ENCODE measurements around the gene NEURL4. TPM values are rescaled to one million over a fixed set of nuclear protein-coding genes. Genes with fewer than 3 reads are reported as not detected.
"Not testable (repeated sequence)": the region's sequence is repeated elsewhere in the genome, so short reads cannot be mapped to it uniquely, and the experiment has no call there.

The NEURL4 gene
- total RNA-seq, 1 experiment from 2014 or later, result 13.6 TPM

GRCh38 chr17:7351665-7352502 lies 22.7 kb upstream of the NEURL4 start, which contains the start of gene KCTD11:
Gene KCTD11, plus strand, starts transcription at chr17:7352162.
- peak; percentile 63 for DNase-seq (ENCODE audit: low read depth, low spot score)
- in situ Hi-C loops (cut with HindIII; ENCODE audit: low pct_unique_long_range_greater_than_20kb, low sequenced_read_pairs), result no loop called here

GRCh38 chr17:7348478-7349242 lies 19.5 kb upstream of the NEURL4 start:
- no peak for DNase-seq (ENCODE audit: low read depth, low spot score)
- in situ Hi-C loops (cut with HindIII; ENCODE audit: low pct_unique_long_range_greater_than_20kb, low sequenced_read_pairs), result no loop called here

- in situ Hi-C loops (cut with HindIII; ENCODE audit: low pct_unique_long_range_greater_than_20kb, low sequenced_read_pairs), result no loop called here
- no peak for DNase-seq (ENCODE audit: low read depth, low spot score)
Observed at GRCh38 chr17:7347630-7348477, 18.7 kb upstream of the NEURL4 start.

- no peak for DNase-seq (ENCODE audit: low read depth, low spot score)
- in situ Hi-C loops (cut with HindIII; ENCODE audit: low pct_unique_long_range_greater_than_20kb, low sequenced_read_pairs), result no loop called here
Observed at GRCh38 chr17:7346761-7347614, 17.9 kb upstream of the NEURL4 start.

- in situ Hi-C loops (cut with HindIII; ENCODE audit: low pct_unique_long_range_greater_than_20kb, low sequenced_read_pairs), result no loop called here
- no peak for DNase-seq (ENCODE audit: low read depth, low spot score)
Observed at GRCh38 chr17:7343250-7343649, 14.1 kb upstream of the NEURL4 start.

GRCh38 chr17:7341842-7342241 lies 12.7 kb upstream of the NEURL4 start:
- in situ Hi-C loops (cut with HindIII; ENCODE audit: low pct_unique_long_range_greater_than_20kb, low sequenced_read_pairs), result no loop called here
- DNase-seq (ENCODE audit: low read depth, low spot score), result no peak

- in situ Hi-C loops (cut with HindIII; ENCODE audit: low pct_unique_long_range_greater_than_20kb, low sequenced_read_pairs), result no loop called here
- no peak for DNase-seq (ENCODE audit: low read depth, low spot score)
Observed at GRCh38 chr17:7340179-7340578, 11.0 kb upstream of the NEURL4 start.

- DNase-seq (ENCODE audit: low read depth, low spot score); in situ Hi-C loops (cut with HindIII; ENCODE audit: low pct_unique_long_range_greater_than_20kb, low sequenced_read_pairs): not testable (repeated sequence)
Observed at GRCh38 chr17:7337600-7337999, 8.5 kb upstream of the NEURL4 start.

GRCh38 chr17:7336240-7337175 lies 7.4 kb upstream of the NEURL4 start, which contains the start of gene ACAP1:
Gene ACAP1, plus strand, starts transcription at chr17:7336529. Its CDS starts 206 bp downstream, at chr17:7336735.
- DNase-seq (ENCODE audit: low read depth, low spot score), result no peak
- in situ Hi-C loops (cut with HindIII; ENCODE audit: low pct_unique_long_range_greater_than_20kb, low sequenced_read_pairs), result no loop called here

- in situ Hi-C loops (cut with HindIII; ENCODE audit: low pct_unique_long_range_greater_than_20kb, low sequenced_read_pairs), result not testable (repeated sequence)
Observed at GRCh38 chr17:7335765-7336164, 6.6 kb upstream of the NEURL4 start.

GRCh38 chr17:7334938-7335538 lies 5.9 kb upstream of the NEURL4 start:
- DNase-seq (ENCODE audit: low read depth, low spot score), result no peak
- in situ Hi-C loops (cut with HindIII; ENCODE audit: low pct_unique_long_range_greater_than_20kb, low sequenced_read_pairs), result no loop called here

More at GRCh38 chr17:7335765-7336164, 6.6 kb upstream of the NEURL4 start:
- not testable (repeated sequence) for DNase-seq (ENCODE audit: low read depth, low spot score)

GRCh38 chr17:7332600-7333069 lies 3.5 kb upstream of the NEURL4 start:
- DNase-seq (ENCODE audit: low read depth, low spot score); in situ Hi-C loops (cut with HindIII; ENCODE audit: low pct_unique_long_range_greater_than_20kb, low sequenced_read_pairs): not testable (repeated sequence)

GRCh38 chr17:7332111-7332510 lies 3.0 kb upstream of the NEURL4 start:
- in situ Hi-C loops (cut with HindIII; ENCODE audit: low pct_unique_long_range_greater_than_20kb, low sequenced_read_pairs), result no loop called here
- no peak for DNase-seq (ENCODE audit: low read depth, low spot score)

- in situ Hi-C loops (cut with HindIII; ENCODE audit: low pct_unique_long_range_greater_than_20kb, low sequenced_read_pairs), result no loop called here
- DNase-seq (ENCODE audit: low read depth, low spot score), result no peak
Observed at GRCh38 chr17:7330638-7331015, 1.5 kb upstream of the NEURL4 start.

- peak; percentile 89 for DNase-seq (ENCODE audit: low read depth, low spot score)
- in situ Hi-C loops (cut with HindIII; ENCODE audit: low pct_unique_long_range_greater_than_20kb, low sequenced_read_pairs), result no loop called here
Observed at GRCh38 chr17:7329997-7330637, 982 bp upstream of the NEURL4 start.
